Measurements from ENCODE around the gene TARBP2.
"Not testable (repeated sequence)": the region's sequence is repeated elsewhere in the genome, so short reads cannot be mapped to it uniquely, and the experiment has no call there.

Gene TARBP2

DNA sequence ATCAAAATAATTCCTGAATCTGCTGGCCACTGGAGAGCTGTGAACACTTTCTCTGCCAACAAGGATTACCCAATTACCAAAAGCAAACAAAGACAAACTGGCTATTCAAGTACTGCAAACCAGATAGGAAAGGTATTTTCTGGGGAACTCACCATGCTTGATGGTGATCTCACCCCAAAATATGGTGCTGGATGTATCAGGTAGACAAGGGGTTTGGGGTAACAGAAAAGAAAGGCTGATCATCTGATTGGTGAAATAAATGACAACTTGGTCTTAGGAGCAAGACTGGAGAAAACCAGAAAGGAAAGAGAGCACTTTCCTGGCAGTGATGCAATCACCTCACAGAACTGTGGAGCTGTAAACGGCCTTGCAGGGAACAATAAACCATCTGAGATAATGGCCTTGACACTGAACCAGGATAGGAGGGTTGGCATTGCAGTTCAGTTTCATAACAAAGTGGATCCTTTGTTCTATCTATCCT is 37.2 kb downstream of the TARBP2 start:
- peak overlapping the region; percentile 41 for H3K27ac ChIP-seq (ENCODE audit: low read depth, low read length)
- peaks cover 29% of the 10 kb centered on the region for H3K36me3 ChIP-seq (ENCODE audit: insufficient read depth, low read length)

DNA sequence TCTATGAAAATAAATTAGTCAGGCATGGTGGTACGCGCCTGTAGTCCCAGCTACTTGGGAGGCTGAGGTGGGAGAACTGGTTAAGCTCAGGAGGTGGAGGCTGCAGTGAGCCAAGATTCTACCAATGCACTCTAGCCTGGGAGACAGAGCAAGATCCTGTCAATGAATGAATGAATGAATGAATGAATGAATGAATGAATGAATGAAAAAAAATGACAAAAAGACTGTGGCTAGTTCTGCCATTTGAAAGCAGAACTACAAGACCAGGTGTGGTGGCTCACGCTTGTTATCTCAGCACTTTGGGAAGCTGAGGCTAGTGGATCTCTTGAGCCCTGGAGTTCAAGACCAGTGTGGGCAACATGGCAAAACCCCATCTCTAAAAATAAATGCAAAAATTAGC is 38.4 kb downstream of the TARBP2 start:
- Histone ChIP-seq H3K4me3 (ENCODE audit: low read depth, low read length) (no peak overlapping the region), H3K36me3 (ENCODE audit: insufficient read depth, low read length) (peaks cover 21% of the 10 kb centered on the region), H3K4me1 (ENCODE audit: control insufficient read depth, insufficient read depth, low read length, unreplicated experiment) (peaks cover 6% of the 10 kb centered on the region), H3K79me2 (ENCODE audit: control insufficient read depth, insufficient read depth, low read length, unreplicated experiment) (no peaks in the 10 kb centered on the region), H3K27me3 (ENCODE audit: insufficient read depth, low read length) (no peaks in the 10 kb centered on the region), H2AFZ (ENCODE audit: low read length, unreplicated experiment) (no peak overlapping the region), H3K27ac (ENCODE audit: low read depth, low read length) (no peak overlapping the region)

More for the DNA sequence above, 37.2 kb downstream of the TARBP2 start:
- Histone ChIP-seq H2AFZ (ENCODE audit: low read length, unreplicated experiment) (no peak overlapping the region), H3K4me3 (ENCODE audit: low read depth, low read length) (no peak overlapping the region), H3K27me3 (ENCODE audit: insufficient read depth, low read length) (no peaks in the 10 kb centered on the region), H3K79me2 (ENCODE audit: control insufficient read depth, insufficient read depth, low read length, unreplicated experiment) (no peaks in the 10 kb centered on the region), H3K4me1 (ENCODE audit: control insufficient read depth, insufficient read depth, low read length, unreplicated experiment) (no peaks in the 10 kb centered on the region)

GRCh38 chr12:53543539-53543938 is 42.5 kb downstream of the TARBP2 start:
- Histone ChIP-seq H3K4me3 (ENCODE audit: low read depth, low read length) (no peak overlapping the region), H3K27ac (ENCODE audit: low read depth, low read length) (peak overlapping the region; percentile 50)

DNA sequence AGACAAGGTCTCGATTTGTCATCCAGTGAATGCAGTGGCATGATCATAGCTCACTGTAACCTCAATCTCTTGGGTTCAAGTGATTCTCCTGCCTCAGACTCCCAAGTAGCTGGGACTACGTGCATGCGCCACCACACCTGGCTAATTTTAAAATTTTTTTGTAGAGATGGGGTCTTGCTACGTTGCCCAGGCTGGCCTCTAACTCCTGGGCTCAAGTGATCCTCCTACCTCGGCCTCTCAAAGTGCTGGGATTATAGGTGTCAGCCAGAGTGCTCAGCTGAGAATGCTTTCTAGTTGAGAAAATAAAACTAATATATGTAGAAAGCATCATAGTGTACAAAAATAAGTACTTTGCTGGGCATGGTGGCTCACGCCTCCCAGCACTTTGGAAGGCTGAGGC is 47.3 kb downstream of the TARBP2 start:
- H3K27me3 ChIP-seq (ENCODE audit: insufficient read depth, low read length) = not testable (repeated sequence)

More at GRCh38 chr12:53543539-53543938, 42.5 kb downstream of the TARBP2 start:
- Histone ChIP-seq H3K79me2 (ENCODE audit: control insufficient read depth, insufficient read depth, low read length, unreplicated experiment) (no peaks in the 10 kb centered on the region), H3K27me3 (ENCODE audit: insufficient read depth, low read length) (no peaks in the 10 kb centered on the region), H3K4me1 (ENCODE audit: control insufficient read depth, insufficient read depth, low read length, unreplicated experiment) (peaks cover 11% of the 10 kb centered on the region), H3K36me3 (ENCODE audit: insufficient read depth, low read length) (peaks cover 24% of the 10 kb centered on the region), H2AFZ (ENCODE audit: low read length, unreplicated experiment) (peak overlapping the region; percentile 82)

GRCh38 chr12:53550131-53550530 is 49.0 kb downstream of the TARBP2 start:
- not testable (repeated sequence) for H3K4me1 ChIP-seq (ENCODE audit: control insufficient read depth, insufficient read depth, low read length, unreplicated experiment); H3K4me3 ChIP-seq (ENCODE audit: low read depth, low read length); H3K27ac ChIP-seq (ENCODE audit: low read depth, low read length); H3K79me2 ChIP-seq (ENCODE audit: control insufficient read depth, insufficient read depth, low read length, unreplicated experiment); H2AFZ ChIP-seq (ENCODE audit: low read length, unreplicated experiment); H3K27me3 ChIP-seq (ENCODE audit: insufficient read depth, low read length)
- H3K36me3 ChIP-seq (ENCODE audit: insufficient read depth, low read length) = peaks cover 16% of the 10 kb centered on the region

More for the DNA sequence above, 47.3 kb downstream of the TARBP2 start:
- not testable (repeated sequence) for H3K4me3 ChIP-seq (ENCODE audit: low read depth, low read length); H2AFZ ChIP-seq (ENCODE audit: low read length, unreplicated experiment); H3K79me2 ChIP-seq (ENCODE audit: control insufficient read depth, insufficient read depth, low read length, unreplicated experiment); H3K27ac ChIP-seq (ENCODE audit: low read depth, low read length)
- Histone ChIP-seq H3K36me3 (ENCODE audit: insufficient read depth, low read length) (peaks cover 16% of the 10 kb centered on the region), H3K4me1 (ENCODE audit: control insufficient read depth, insufficient read depth, low read length, unreplicated experiment) (peaks cover 11% of the 10 kb centered on the region)

DNA sequence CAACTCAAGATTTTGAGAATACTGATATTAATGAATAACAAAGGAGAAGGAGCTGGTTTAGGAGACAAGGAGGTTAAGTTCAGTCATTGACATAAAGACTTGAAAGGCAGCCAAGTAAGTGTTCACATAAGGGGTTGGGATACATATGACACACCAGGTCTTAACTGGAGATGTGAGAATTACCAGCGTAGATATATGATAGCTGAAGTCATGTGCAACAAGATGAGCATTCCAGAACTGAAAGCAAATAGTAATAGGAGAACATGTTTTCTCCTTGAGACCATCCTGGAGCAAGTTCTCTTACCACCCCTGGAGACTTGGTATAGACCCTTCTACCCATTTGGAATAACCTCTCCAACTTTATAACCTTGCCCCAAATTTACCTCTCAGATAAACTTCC is 49.5 kb downstream of the TARBP2 start:
- Histone ChIP-seq H2AFZ (ENCODE audit: low read length, unreplicated experiment) (no peak overlapping the region), H3K4me3 (ENCODE audit: low read depth, low read length) (no peak overlapping the region), H3K4me1 (ENCODE audit: control insufficient read depth, insufficient read depth, low read length, unreplicated experiment) (no peaks in the 10 kb centered on the region), H3K27ac (ENCODE audit: low read depth, low read length) (no peak overlapping the region), H3K79me2 (ENCODE audit: control insufficient read depth, insufficient read depth, low read length, unreplicated experiment) (no peaks in the 10 kb centered on the region), H3K36me3 (ENCODE audit: insufficient read depth, low read length) (peaks cover 16% of the 10 kb centered on the region), H3K27me3 (ENCODE audit: insufficient read depth, low read length) (no peaks in the 10 kb centered on the region)

GRCh38 chr12:53551889-53552291 is 50.8 kb downstream of the TARBP2 start:
- Histone ChIP-seq H3K36me3 (ENCODE audit: insufficient read depth, low read length) (peaks cover 16% of the 10 kb centered on the region), H3K4me3 (ENCODE audit: low read depth, low read length) (no peak overlapping the region), H3K27ac (ENCODE audit: low read depth, low read length) (no peak overlapping the region), H3K79me2 (ENCODE audit: control insufficient read depth, insufficient read depth, low read length, unreplicated experiment) (no peaks in the 10 kb centered on the region), H2AFZ (ENCODE audit: low read length, unreplicated experiment) (no peak overlapping the region), H3K4me1 (ENCODE audit: control insufficient read depth, insufficient read depth, low read length, unreplicated experiment) (no peaks in the 10 kb centered on the region), H3K27me3 (ENCODE audit: insufficient read depth, low read length) (no peaks in the 10 kb centered on the region)

- Histone ChIP-seq H3K27me3 (ENCODE audit: insufficient read depth, low read length) (no peaks in the 10 kb centered on the region), H3K27ac (ENCODE audit: low read depth, low read length) (no peak overlapping the region), H3K36me3 (ENCODE audit: insufficient read depth, low read length) (peaks cover 15% of the 10 kb centered on the region), H3K4me3 (ENCODE audit: low read depth, low read length) (no peak overlapping the region), H2AFZ (ENCODE audit: low read length, unreplicated experiment) (no peak overlapping the region), H3K79me2 (ENCODE audit: control insufficient read depth, insufficient read depth, low read length, unreplicated experiment) (no peaks in the 10 kb centered on the region), H3K4me1 (ENCODE audit: control insufficient read depth, insufficient read depth, low read length, unreplicated experiment) (peaks cover 2% of the 10 kb centered on the region)
These were observed 51.6 kb downstream of the TARBP2 start for GRCh38 chr12:53552361-53553327.

Measured in ACC112 (cell line).